ENCODE results near the gene MYO9B. TPM values are rescaled to one million over a fixed set of nuclear protein-coding genes. Genes with fewer than 3 reads are reported as not detected.
"Not testable (repeated sequence)": the region's sequence is repeated elsewhere in the genome, so short reads cannot be mapped to it uniquely, and the experiment has no call there.

MYO9B gene
- total RNA-seq, 2 experiments from 2014 or later, result 73.1 to 78.6 TPM

DNA sequence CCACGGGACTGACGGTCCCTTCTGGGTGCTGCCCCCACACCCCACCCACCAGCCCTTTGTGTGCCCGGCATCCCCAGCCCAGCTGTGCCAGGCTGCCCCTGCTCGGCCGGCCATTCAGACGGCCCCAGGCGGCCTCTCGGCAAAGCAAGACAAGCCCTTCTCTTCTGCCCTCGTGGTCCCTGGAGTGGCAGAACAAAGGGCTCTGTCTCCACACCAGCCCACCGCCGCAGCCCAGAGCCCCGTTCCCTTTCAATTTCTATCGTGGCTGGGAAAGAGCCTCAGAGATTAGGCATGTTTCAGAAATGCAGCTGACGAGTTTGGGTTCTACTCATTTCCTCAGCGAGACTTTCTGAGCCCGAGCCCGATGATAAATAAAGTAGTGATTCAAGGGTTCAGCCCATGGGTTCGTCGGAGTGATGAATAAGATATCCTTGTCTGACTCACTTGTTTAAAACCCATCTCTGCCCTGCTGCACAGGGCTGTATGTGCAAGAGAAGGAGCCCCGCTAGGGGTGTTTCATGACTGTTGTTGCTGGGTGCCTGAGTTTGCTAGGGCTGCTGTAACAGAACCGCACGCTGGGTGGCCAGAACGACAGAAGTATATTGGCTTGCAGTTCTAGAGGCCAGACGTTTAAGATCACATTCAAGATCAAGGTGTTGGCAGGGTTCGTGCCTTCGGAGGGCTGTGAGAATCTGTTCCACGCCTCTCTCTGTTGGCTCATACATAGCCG is 4.3 kb downstream of the MYO9B start:
- Mint-ChIP-seq H3K27me3 (ENCODE audit: low read depth) (no peaks in the 10 kb centered on the region), H3K36me3 (ENCODE audit: low read depth) (peaks cover 2% of the 10 kb centered on the region), H3K4me1 (ENCODE audit: low read depth) (peaks cover 55% of the 10 kb centered on the region), H3K9me3 (no peaks in the 10 kb centered on the region), H3K4me3 (peak overlapping the region; percentile 53), H3K27ac (peak overlapping the region; percentile 44)
- peak; percentile 84 for DNase-seq
- intact Hi-C loops (cut with micrococcal nuclease), result loop anchor here (1.0 to 10.0 kb wide), 6 partner anchors 45 to 1953 kb away; partner anchors contain the start of genes BST2 and OCEL1
- CTCF ChIA-PET, result interaction anchor here (1.3 kb wide), 1 partner anchor 11 kb away, joined by 3 read pairs; no protein-coding TSS in a partner anchor

- H3K36me3 Mint-ChIP-seq (ENCODE audit: low read depth), result peaks cover 2% of the 10 kb centered on the region
- H3K4me1 Mint-ChIP-seq (ENCODE audit: low read depth), result peaks cover 61% of the 10 kb centered on the region
- H3K4me3 Mint-ChIP-seq, result peak overlapping the region; percentile 25
- no peaks in the 10 kb centered on the region for H3K9me3 Mint-ChIP-seq
- intact Hi-C loops (cut with micrococcal nuclease), result loop anchor here (1.0 kb wide), 3 partner anchors 45 to 146 kb away; partner anchors contain the start of gene OCEL1
- DNase-seq, result no peak
- CTCF ChIA-PET, result interaction anchor here (0.7 to 1.3 kb wide), 2 partner anchors 11 to 234 kb away, joined by 3 read pairs; no protein-coding TSS in a partner anchor
- H3K27ac Mint-ChIP-seq, result no peak overlapping the region
- H3K27me3 Mint-ChIP-seq (ENCODE audit: low read depth), result no peaks in the 10 kb centered on the region
Observed at GRCh38 chr19:17080440-17080801, 4.8 kb downstream of the MYO9B start.

DNA sequence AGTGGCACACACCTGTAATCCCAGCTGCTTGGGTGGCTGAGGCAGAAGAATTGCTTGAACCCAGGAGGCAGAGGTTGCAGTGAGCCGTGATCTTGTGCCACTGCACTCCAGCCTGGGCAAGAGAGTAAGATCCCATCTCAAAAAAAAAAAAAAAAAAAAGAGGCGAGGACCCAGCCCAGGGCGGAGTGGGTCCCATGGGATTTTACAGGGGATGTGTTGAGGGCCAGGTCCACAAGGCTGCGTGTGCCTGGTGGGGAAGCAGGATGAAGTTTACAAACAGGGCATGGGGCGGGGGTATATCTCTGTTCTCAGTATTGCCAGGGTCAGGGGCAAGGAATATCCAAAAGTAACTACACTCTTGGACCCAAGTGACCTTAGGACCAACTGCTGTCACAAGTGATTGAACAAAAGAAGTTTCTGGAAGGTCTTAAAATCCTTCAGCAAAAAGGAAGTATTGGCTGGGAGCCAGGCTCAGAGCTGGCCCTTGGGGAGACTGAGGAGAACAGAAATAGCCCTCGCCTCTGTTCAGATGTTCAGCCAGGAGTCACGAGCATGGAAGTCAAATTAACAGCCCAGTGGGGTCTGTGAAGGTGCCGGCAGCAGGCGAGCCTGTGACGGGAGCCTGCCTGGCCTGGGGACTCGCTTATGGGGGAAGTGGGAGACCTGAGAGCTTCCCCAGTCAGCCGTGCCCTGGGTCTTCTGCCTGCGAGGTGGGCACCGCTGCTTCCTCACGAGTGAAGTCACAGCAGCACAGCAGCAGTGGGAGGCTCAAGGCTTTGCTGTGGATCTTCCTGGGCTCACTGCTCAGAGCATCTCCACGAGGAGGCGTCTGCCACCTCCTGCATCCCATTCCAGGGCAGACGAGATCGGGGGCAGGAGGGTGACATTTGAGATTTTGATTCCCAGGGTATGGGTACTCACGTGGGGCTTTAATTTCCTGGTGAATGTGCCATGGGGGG is 6.4 kb downstream of the MYO9B start:
- Mint-ChIP-seq H3K36me3 (ENCODE audit: low read depth) (peaks cover 4% of the 10 kb centered on the region), H3K4me3 (no peak overlapping the region), H3K27me3 (ENCODE audit: low read depth) (no peaks in the 10 kb centered on the region), H3K9me3 (no peaks in the 10 kb centered on the region), H3K27ac (no peak overlapping the region), H3K4me1 (ENCODE audit: low read depth) (peaks cover 64% of the 10 kb centered on the region)
- intact Hi-C loops (cut with micrococcal nuclease), result no loop called here
- CTCF ChIA-PET, result no interaction called here
- DNase-seq, result no peak

GRCh38 chr19:17086120-17086519 is 10.5 kb downstream of the MYO9B start:
- peaks cover 11% of the 10 kb centered on the region for H3K36me3 Mint-ChIP-seq (ENCODE audit: low read depth)
- intact Hi-C loops (cut with micrococcal nuclease), result no loop called here
- CTCF ChIA-PET, result interaction anchor here (0.6 kb wide), 1 partner anchor 46 kb away, joined by 3 read pairs; no protein-coding TSS in a partner anchor
- no peaks in the 10 kb centered on the region for H3K9me3 Mint-ChIP-seq
- peaks cover 60% of the 10 kb centered on the region for H3K4me1 Mint-ChIP-seq (ENCODE audit: low read depth)
- H3K4me3 Mint-ChIP-seq, result no peak overlapping the region
- H3K27me3 Mint-ChIP-seq (ENCODE audit: low read depth), result no peaks in the 10 kb centered on the region
- no peak for DNase-seq
- H3K27ac Mint-ChIP-seq, result no peak overlapping the region

- CTCF ChIA-PET, result no interaction called here
- no peak overlapping the region for H3K4me3 Mint-ChIP-seq
- no peaks in the 10 kb centered on the region for H3K9me3 Mint-ChIP-seq
- H3K27me3 Mint-ChIP-seq (ENCODE audit: low read depth), result no peaks in the 10 kb centered on the region
- DNase-seq, result no peak
- peaks cover 59% of the 10 kb centered on the region for H3K4me1 Mint-ChIP-seq (ENCODE audit: low read depth)
- H3K27ac Mint-ChIP-seq, result no peak overlapping the region
- H3K36me3 Mint-ChIP-seq (ENCODE audit: low read depth), result peaks cover 11% of the 10 kb centered on the region
- intact Hi-C loops (cut with micrococcal nuclease), result no loop called here
Observed at GRCh38 chr19:17086834-17087233, 11.3 kb downstream of the MYO9B start.

GRCh38 chr19:17088552-17088951 is 13.0 kb downstream of the MYO9B start:
- peaks cover 54% of the 10 kb centered on the region for H3K4me1 Mint-ChIP-seq (ENCODE audit: low read depth)
- H3K27me3 Mint-ChIP-seq (ENCODE audit: low read depth), result no peaks in the 10 kb centered on the region
- H3K36me3 Mint-ChIP-seq (ENCODE audit: low read depth), result peaks cover 11% of the 10 kb centered on the region
- H3K9me3 Mint-ChIP-seq, result no peaks in the 10 kb centered on the region
- H3K4me3 Mint-ChIP-seq, result no peak overlapping the region
- no peak for DNase-seq
- intact Hi-C loops (cut with micrococcal nuclease), result no loop called here
- H3K27ac Mint-ChIP-seq, result no peak overlapping the region
- CTCF ChIA-PET, result no interaction called here

GRCh38 chr19:17090583-17090982 is 15.0 kb downstream of the MYO9B start:
- intact Hi-C loops (cut with micrococcal nuclease), result no loop called here
- Mint-ChIP-seq H3K4me1 (ENCODE audit: low read depth) (peaks cover 49% of the 10 kb centered on the region), H3K4me3 (no peak overlapping the region), H3K27ac (peak overlapping the region; percentile 52), H3K9me3 (no peaks in the 10 kb centered on the region), H3K27me3 (ENCODE audit: low read depth) (no peaks in the 10 kb centered on the region), H3K36me3 (ENCODE audit: low read depth) (peaks cover 11% of the 10 kb centered on the region)
- peak; percentile 68 for DNase-seq
- CTCF ChIA-PET, result interaction anchor here (0.7 kb wide), 1 partner anchor 10 kb away, joined by 3 read pairs; no protein-coding TSS in a partner anchor

DNA sequence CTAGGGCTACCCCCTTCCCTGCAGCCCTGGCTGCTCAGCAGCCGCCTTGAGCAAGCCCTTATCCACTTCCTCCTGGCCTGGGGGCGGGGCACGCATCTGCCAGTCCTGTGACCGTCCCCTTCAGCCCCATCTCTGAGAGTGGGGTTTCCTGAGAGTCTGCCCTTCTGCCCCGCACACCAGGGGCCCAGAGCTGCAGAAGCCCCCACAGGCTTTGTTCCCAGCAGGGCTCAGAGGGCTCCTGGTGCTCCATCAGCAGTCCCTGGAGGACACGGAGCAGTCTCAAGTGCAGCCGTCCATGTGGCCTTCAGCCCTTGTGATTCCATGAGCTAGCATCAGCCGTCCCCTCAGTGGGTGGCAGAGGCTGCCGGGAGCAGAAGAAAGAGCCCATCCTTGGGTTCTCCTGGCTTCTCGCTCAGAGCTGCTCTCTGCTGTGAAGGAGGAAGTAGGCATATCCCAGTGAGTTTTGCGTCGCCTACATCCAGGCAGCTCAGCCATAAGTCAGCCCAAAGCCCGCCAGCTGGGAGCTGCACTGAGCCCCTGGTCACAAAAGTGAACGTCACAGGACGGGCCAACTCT is 16.3 kb downstream of the MYO9B start:
- intact Hi-C loops (cut with micrococcal nuclease), result no loop called here
- H3K27ac Mint-ChIP-seq, result no peak overlapping the region
- no peaks in the 10 kb centered on the region for H3K9me3 Mint-ChIP-seq
- no peaks in the 10 kb centered on the region for H3K27me3 Mint-ChIP-seq (ENCODE audit: low read depth)
- CTCF ChIA-PET, result interaction anchor here (0.5 kb wide), 1 partner anchor 8 kb away, joined by 3 read pairs; no protein-coding TSS in a partner anchor
- DNase-seq, result no peak
- H3K4me3 Mint-ChIP-seq, result no peak overlapping the region
- H3K36me3 Mint-ChIP-seq (ENCODE audit: low read depth), result peaks cover 9% of the 10 kb centered on the region
- peaks cover 45% of the 10 kb centered on the region for H3K4me1 Mint-ChIP-seq (ENCODE audit: low read depth)

DNA sequence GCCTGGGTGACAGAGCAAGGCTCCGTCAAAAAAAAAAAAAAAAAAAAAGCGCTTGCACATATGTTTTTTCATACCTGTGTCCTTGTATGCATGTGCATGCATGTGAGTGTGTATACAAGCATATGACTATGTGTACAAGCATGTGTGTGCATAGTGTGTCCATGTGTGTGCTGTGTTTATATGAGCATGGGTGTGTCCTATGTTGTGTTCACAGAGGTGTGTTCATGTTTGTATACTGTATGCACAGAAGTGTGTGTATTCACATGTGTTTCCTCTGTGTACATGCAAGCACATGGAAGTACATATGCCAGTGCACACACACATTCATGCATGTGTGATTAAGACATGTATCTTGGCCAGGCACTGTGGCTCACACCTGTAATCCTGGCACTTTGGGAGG is 17.1 kb downstream of the MYO9B start:
- intact Hi-C loops (cut with micrococcal nuclease), result no loop called here
- H3K27ac Mint-ChIP-seq, result no peak overlapping the region
- no peak for DNase-seq
- no peaks in the 10 kb centered on the region for H3K27me3 Mint-ChIP-seq (ENCODE audit: low read depth)
- H3K9me3 Mint-ChIP-seq, result no peaks in the 10 kb centered on the region
- CTCF ChIA-PET, result no interaction called here
- H3K4me3 Mint-ChIP-seq, result no peak overlapping the region
- peaks cover 43% of the 10 kb centered on the region for H3K4me1 Mint-ChIP-seq (ENCODE audit: low read depth)
- H3K36me3 Mint-ChIP-seq (ENCODE audit: low read depth), result peaks cover 9% of the 10 kb centered on the region

DNA sequence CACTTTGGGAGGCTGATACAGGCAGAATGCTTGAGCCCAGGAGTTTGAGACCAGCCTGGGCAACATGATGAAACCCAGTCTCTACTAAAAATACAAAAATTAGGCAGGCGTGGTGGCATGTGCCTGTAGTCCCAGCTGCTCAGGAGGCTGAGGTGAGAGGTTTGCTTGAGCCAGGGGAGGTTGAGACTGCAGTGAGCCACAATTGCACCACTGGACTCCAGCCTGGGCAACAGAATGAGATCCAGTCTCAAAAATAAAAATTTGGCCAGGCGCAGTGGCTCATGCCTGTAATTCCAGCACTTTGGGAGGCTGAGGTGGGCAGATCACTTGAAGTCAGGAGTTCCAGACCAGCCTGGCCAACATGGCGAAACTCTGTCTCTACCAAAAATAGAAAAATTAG is 19.1 kb downstream of the MYO9B start:
- H3K4me3 Mint-ChIP-seq; H3K27me3 Mint-ChIP-seq (ENCODE audit: low read depth); DNase-seq; H3K27ac Mint-ChIP-seq; intact Hi-C loops (cut with micrococcal nuclease); H3K9me3 Mint-ChIP-seq; CTCF ChIA-PET; H3K36me3 Mint-ChIP-seq (ENCODE audit: low read depth): not testable (repeated sequence)
- H3K4me1 Mint-ChIP-seq (ENCODE audit: low read depth), result peaks cover 28% of the 10 kb centered on the region

DNA sequence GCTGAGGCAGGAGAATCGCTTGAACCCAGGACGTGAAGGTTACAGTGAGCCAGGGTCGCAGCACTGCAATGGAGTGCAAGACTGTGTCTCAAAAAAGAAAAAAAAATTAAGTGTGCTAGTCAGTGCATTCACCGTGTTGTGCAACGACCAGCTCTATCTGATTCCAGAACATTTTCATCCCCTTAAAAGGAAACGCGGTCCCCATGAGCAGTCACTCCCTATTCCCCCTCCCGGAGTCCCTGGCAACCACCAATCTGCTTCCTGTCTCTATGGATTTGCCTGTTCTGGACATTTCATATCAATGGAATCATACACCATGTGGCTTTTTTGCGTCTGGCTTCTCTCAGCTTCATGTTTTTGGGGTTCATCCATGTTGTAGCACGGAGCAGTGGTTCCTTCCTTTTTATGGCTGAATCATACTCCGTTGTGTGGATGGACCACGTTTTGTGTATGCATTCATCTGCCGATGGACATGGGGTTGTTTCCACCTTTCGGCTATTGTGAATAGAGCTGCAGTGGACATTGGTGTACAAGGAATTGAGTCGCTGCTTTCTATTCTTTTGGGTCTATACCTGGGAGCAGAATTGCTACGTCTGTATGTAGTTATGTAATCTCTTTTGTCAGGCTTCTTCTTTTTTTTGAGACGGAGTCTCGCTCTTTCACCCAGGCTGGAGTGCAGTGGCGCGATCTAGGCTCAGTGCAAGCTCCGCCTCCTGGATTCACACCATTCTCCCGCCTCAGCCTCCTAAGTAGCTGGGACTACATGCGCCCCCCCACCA is 19.8 kb downstream of the MYO9B start:
- Mint-ChIP-seq H3K4me1 (ENCODE audit: low read depth) (peaks cover 21% of the 10 kb centered on the region), H3K36me3 (ENCODE audit: low read depth) (peaks cover 4% of the 10 kb centered on the region), H3K4me3 (no peak overlapping the region), H3K9me3 (no peaks in the 10 kb centered on the region), H3K27ac (no peak overlapping the region), H3K27me3 (ENCODE audit: low read depth) (no peaks in the 10 kb centered on the region)
- DNase-seq, result no peak
- CTCF ChIA-PET, result interaction anchor here (0.6 kb wide), 1 partner anchor 1293 kb away, joined by 5 read pairs; no protein-coding TSS in a partner anchor
- intact Hi-C loops (cut with micrococcal nuclease), result no loop called here
